Stimulated activated naive B cell treated with anti-CD40 and anti-IgM and Interleukin-4, amounts not matched to agents 10 μg/mL and 1 μg/mL and 100 μg/mL, for 72 hours (primary cell): ENCODE data around the gene CD274.
A peak's percentile ranks its signal among the peaks of the same experiment; 100 is the strongest.
"Not testable (repeated sequence)": the region's sequence is repeated elsewhere in the genome, so short reads cannot be mapped to it uniquely, and the experiment has no call there.

ENCODE experiments used
- ATAC-seq, 2 donors: fragments of 150-1000 bp; cut with Tn5 transposase; replicated peaks; 2 replicates each; pipeline ENCODE4 v1.10.0; 2021; ENCODE audit warnings: moderate library complexity in 1 of 2
- DNase-seq: peaks from one replicate; pipeline ENCODE4 v3.0.0; 2021
- H3K27ac Mint-ChIP-seq: one replicate; pipeline ENCODE4 v1.8.0; 2022; ENCODE audit warnings: mild to moderate bottlenecking, mixed read lengths
- H3K27me3 Mint-ChIP-seq, 2 donors: one replicate each; pipeline ENCODE4 v1.8.0; 2022; ENCODE audit warnings: mixed read lengths in 2 of 2
- H3K36me3 Mint-ChIP-seq, 2 donors: one replicate each; pipeline ENCODE4 v1.8.0; 2022; ENCODE audit warnings: mixed read lengths in 2 of 2, mild to moderate bottlenecking in 1 of 2
- H3K4me1 Mint-ChIP-seq, 2 donors: one replicate each; pipeline ENCODE4 v1.8.0; 2022; ENCODE audit warnings: mixed read lengths in 2 of 2, mild to moderate bottlenecking in 1 of 2
- H3K4me3 Mint-ChIP-seq, 2 donors: one replicate each; pipeline ENCODE4 v1.8.0; 2022; ENCODE audit warnings: mild to moderate bottlenecking in 2 of 2, mixed read lengths in 2 of 2, moderate library complexity in 1 of 2
- H3K9me3 Mint-ChIP-seq, 2 donors: one replicate each; pipeline ENCODE4 v1.8.0; 2022; ENCODE audit warnings: mixed read lengths in 2 of 2, mild to moderate bottlenecking in 1 of 2

CD274 gene

GRCh38 chr9:5488221-5489008 is 38.1 kb downstream of the CD274 start:
- H3K27ac Mint-ChIP-seq, result no peak overlapping the region
- peaks cover under 1 to 4% of the 10 kb centered on the region in 2 donors for H3K9me3 Mint-ChIP-seq

GRCh38 chr9:5489630-5490490 is 39.5 kb downstream of the CD274 start:
- DNase-seq, result no peak
- no peaks in the 10 kb centered on the region for H3K27me3 Mint-ChIP-seq
- no peak overlapping the region for H3K4me3 Mint-ChIP-seq
- H3K9me3 Mint-ChIP-seq, result peaks cover 2 to 4% of the 10 kb centered on the region in 2 donors
- H3K4me1 Mint-ChIP-seq, result peaks cover 10 to 21% of the 10 kb centered on the region in 2 donors
- H3K27ac Mint-ChIP-seq, result no peak overlapping the region
- H3K36me3 Mint-ChIP-seq, result peaks cover 0 to 4% of the 10 kb centered on the region in 2 donors
- ATAC-seq, result no peak

More at GRCh38 chr9:5488221-5489008, 38.1 kb downstream of the CD274 start:
- no peak for DNase-seq
- peak; percentile 29 to 50 for ATAC-seq
- no peak overlapping the region for H3K4me3 Mint-ChIP-seq
- H3K27me3 Mint-ChIP-seq, result no peaks in the 10 kb centered on the region
- no peaks in the 10 kb centered on the region for H3K36me3 Mint-ChIP-seq
- H3K4me1 Mint-ChIP-seq, result peaks cover 6 to 11% of the 10 kb centered on the region in 2 donors

GRCh38 chr9:5492965-5493678 is 42.8 kb downstream of the CD274 start:
- ATAC-seq (no peak), DNase-seq (no peak)
- Mint-ChIP-seq H3K27me3 (no peaks in the 10 kb centered on the region), H3K9me3 (peaks cover 0 to 2% of the 10 kb centered on the region in 2 donors), H3K36me3 (peaks cover 0 to 4% of the 10 kb centered on the region in 2 donors), H3K4me3 (no peak overlapping the region), H3K4me1 (peaks cover 10 to 19% of the 10 kb centered on the region in 2 donors), H3K27ac (no peak overlapping the region)

- Mint-ChIP-seq H3K36me3 (peaks cover 0 to 4% of the 10 kb centered on the region in 2 donors), H3K4me3 (no peak overlapping the region), H3K27me3 (no peaks in the 10 kb centered on the region), H3K27ac (no peak overlapping the region), H3K4me1 (peaks cover 10 to 16% of the 10 kb centered on the region in 2 donors), H3K9me3 (peaks cover 0 to 2% of the 10 kb centered on the region in 2 donors)
- no peak for DNase-seq
- ATAC-seq, result peak; percentile 83 to 84
Observed at GRCh38 chr9:5493679-5494511, 43.6 kb downstream of the CD274 start.

- not testable (repeated sequence) for H3K27me3 Mint-ChIP-seq, H3K9me3 Mint-ChIP-seq, H3K4me3 Mint-ChIP-seq, H3K27ac Mint-ChIP-seq, H3K36me3 Mint-ChIP-seq, ATAC-seq, DNase-seq
- peaks cover 10 to 16% of the 10 kb centered on the region in 2 donors for H3K4me1 Mint-ChIP-seq
Observed at GRCh38 chr9:5494765-5495164, 44.4 kb downstream of the CD274 start.

GRCh38 chr9:5499157-5499556 is 48.8 kb downstream of the CD274 start:
- no peak overlapping the region for H3K4me3 Mint-ChIP-seq
- peaks cover 0 to 2% of the 10 kb centered on the region in 2 donors for H3K9me3 Mint-ChIP-seq
- H3K27ac Mint-ChIP-seq, result no peak overlapping the region
- H3K36me3 Mint-ChIP-seq, result peaks cover 3 to 6% of the 10 kb centered on the region in 2 donors
- H3K4me1 Mint-ChIP-seq, result peaks cover 3 to 6% of the 10 kb centered on the region in 2 donors
- ATAC-seq (no peak), DNase-seq (no peak)
- peaks cover 16% of the 10 kb centered on the region in 2 donors for H3K27me3 Mint-ChIP-seq

GRCh38 chr9:5499889-5500398 is 49.6 kb downstream of the CD274 start:
- peaks cover 0 to 4% of the 10 kb centered on the region in 2 donors for H3K9me3 Mint-ChIP-seq
- no peak for ATAC-seq
- H3K27ac Mint-ChIP-seq, result no peak overlapping the region
- DNase-seq, result no peak
- peaks cover 17 to 24% of the 10 kb centered on the region in 2 donors for H3K27me3 Mint-ChIP-seq
- peaks cover 4 to 5% of the 10 kb centered on the region in 2 donors for H3K4me1 Mint-ChIP-seq
- no peak overlapping the region for H3K4me3 Mint-ChIP-seq
- H3K36me3 Mint-ChIP-seq, result peaks cover 7 to 9% of the 10 kb centered on the region in 2 donors

- peaks cover 4 to 5% of the 10 kb centered on the region in 2 donors for H3K4me1 Mint-ChIP-seq
- no peak overlapping the region for H3K4me3 Mint-ChIP-seq
- DNase-seq (no peak), ATAC-seq (no peak)
- H3K27ac Mint-ChIP-seq, result no peak overlapping the region
- peaks cover 0 to 4% of the 10 kb centered on the region in 2 donors for H3K9me3 Mint-ChIP-seq
- H3K27me3 Mint-ChIP-seq, result peaks cover 17 to 27% of the 10 kb centered on the region in 2 donors
- peaks cover 7 to 11% of the 10 kb centered on the region in 2 donors for H3K36me3 Mint-ChIP-seq
Observed at GRCh38 chr9:5500441-5501235, 50.3 kb downstream of the CD274 start.

- Mint-ChIP-seq H3K27me3 (peaks cover 17 to 32% of the 10 kb centered on the region in 2 donors), H3K27ac (no peak overlapping the region), H3K36me3 (peaks cover 7 to 16% of the 10 kb centered on the region in 2 donors), H3K9me3 (peaks cover 4 to 9% of the 10 kb centered on the region in 2 donors), H3K4me1 (peaks cover 4 to 5% of the 10 kb centered on the region in 2 donors), H3K4me3 (no peak overlapping the region)
- ATAC-seq (no peak), DNase-seq (no peak)
Observed at GRCh38 chr9:5502553-5502952, 52.2 kb downstream of the CD274 start.

- H3K27ac Mint-ChIP-seq, result peak overlapping the region; percentile 93
- peaks cover 0 to 19% of the 10 kb centered on the region in 2 donors for H3K27me3 Mint-ChIP-seq
- no peak for ATAC-seq
- peaks cover under 1 to 15% of the 10 kb centered on the region in 2 donors for H3K36me3 Mint-ChIP-seq
- H3K4me3 Mint-ChIP-seq, result peak overlapping the region in 1 of 2 donors; percentile 40
- no peak for DNase-seq
- peaks cover 4 to 5% of the 10 kb centered on the region in 2 donors for H3K9me3 Mint-ChIP-seq
- H3K4me1 Mint-ChIP-seq, result peaks cover 41 to 52% of the 10 kb centered on the region in 2 donors
Observed at GRCh38 chr9:5509573-5509972, 59.2 kb downstream of the CD274 start.

- DNase-seq, result no peak
- Mint-ChIP-seq H3K36me3 (peaks cover 0 to 10% of the 10 kb centered on the region in 2 donors), H3K27ac (peak within 1 kb of the TSS; percentile 93), H3K4me3 (peak within 1 kb of the TSS; percentile 79 to 82), H3K9me3 (peaks cover 4% of the 10 kb centered on the region in 2 donors), H3K4me1 (peaks cover 41 to 49% of the 10 kb centered on the region in 2 donors), H3K27me3 (peaks cover 0 to 12% of the 10 kb centered on the region in 2 donors)
- peak; percentile 91 for ATAC-seq
Observed at GRCh38 chr9:5510360-5510931, 60.1 kb downstream of the CD274 start, which contains the start of gene PDCD1LG2. Gene PDCD1LG2, plus strand, starts transcription at chr9:5510531. Its CDS starts 12,016 bp downstream, at chr9:5522547.

- H3K36me3 Mint-ChIP-seq, result peaks cover 0 to 10% of the 10 kb centered on the region in 2 donors
- peaks cover 41 to 49% of the 10 kb centered on the region in 2 donors for H3K4me1 Mint-ChIP-seq
- H3K4me3 Mint-ChIP-seq, result peak overlapping the region; percentile 79 to 82
- no peak for DNase-seq
- peaks cover 0 to 12% of the 10 kb centered on the region in 2 donors for H3K27me3 Mint-ChIP-seq
- H3K27ac Mint-ChIP-seq, result peak overlapping the region; percentile 93
- ATAC-seq, result no peak
- peaks cover 4% of the 10 kb centered on the region in 2 donors for H3K9me3 Mint-ChIP-seq
Observed at GRCh38 chr9:5510989-5511388, 60.6 kb downstream of the CD274 start.
